ENCODE data around the gene DCUN1D2. TPM values are rescaled to one million over a fixed set of nuclear protein-coding genes. Genes with fewer than 3 reads are reported as not detected.
"Not testable (repeated sequence)": the region's sequence is repeated elsewhere in the genome, so short reads cannot be mapped to it uniquely, and the experiment has no call there.

The DCUN1D2 gene
- total RNA-seq, 6 experiments from 2014 or later = 6.1 to 11.7 (median 9.3) TPM

DNA sequence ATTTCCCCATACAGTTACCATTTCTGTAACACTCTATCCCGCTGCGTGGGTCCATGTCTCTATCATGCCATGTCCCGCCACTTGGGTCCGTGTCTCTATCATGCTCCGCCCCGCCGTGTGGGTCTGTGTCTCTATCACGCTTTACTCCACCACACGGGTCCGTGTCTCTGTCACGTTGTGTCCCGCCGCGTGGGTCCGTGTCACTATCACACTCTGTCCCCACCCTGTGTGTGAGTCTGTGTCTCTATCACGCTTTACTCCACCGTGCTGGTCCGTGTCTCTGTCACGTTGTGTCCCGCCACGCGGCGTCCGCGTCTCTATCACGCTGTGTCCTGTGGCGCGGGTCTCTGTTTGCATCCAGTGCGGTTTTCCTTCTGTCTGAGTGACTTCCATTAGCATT is 48.9 kb downstream of the DCUN1D2 start:
- no peak for ATAC-seq
- no peak overlapping the region for H3K4me3 ChIP-seq
- no peaks in the 10 kb centered on the region for H3K36me3 ChIP-seq
- no peaks in the 10 kb centered on the region for H3K9me3 ChIP-seq
- DNase-seq = no peak
- no peak overlapping the region for H3K27ac ChIP-seq
- H3K27me3 ChIP-seq = no peaks in the 10 kb centered on the region
- TF ChIP-seq CTCF (IDR thresholded peaks at IDR 0.05) (no peak), POLR2A (IDR thresholded peaks at IDR 0.05) (no peak)
- intact Hi-C loops (cut with DNase I) = no loop called here
- 98% methylated on average over 17 of the region's 29 CpGs for WGBS (ENCODE audit: insufficient coverage, low coverage, low lambda C conversion rate, missing lambda C conversion rate)
- H3K4me1 ChIP-seq = no peaks in the 10 kb centered on the region

DNA sequence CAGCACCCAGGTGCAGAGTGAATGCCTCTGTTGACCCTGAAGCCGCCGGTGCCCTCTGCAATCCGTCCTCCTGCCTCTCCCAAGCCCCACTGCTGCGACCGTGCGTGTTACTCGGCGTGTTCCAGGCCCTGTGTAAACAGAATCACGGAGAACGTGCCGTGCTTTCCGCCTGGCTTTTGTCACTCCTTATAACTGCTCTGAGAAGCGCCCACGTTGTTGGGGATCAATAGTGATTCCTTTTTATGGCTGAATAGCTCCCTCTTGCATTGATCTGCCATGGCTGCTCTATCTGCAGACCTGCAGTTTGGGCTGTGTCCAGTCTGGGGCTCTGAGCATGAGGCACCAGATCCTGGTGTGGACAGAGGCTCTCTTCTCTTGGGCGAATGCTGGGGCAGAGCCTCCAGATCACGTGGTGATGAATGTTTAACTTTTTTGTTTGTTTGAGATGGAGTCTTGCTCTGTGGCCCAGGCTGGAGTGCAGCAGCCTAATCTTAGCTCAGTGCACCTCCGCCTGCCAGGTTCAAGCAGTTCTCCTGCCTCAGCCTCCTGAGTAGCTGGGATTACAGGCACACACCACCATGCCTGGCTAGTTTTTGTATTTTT is 53.0 kb downstream of the DCUN1D2 start:
- Histone ChIP-seq H3K27ac (peak overlapping the region in 2 of 3 donors; percentile 27 to 32), H3K36me3 (no peaks in the 10 kb centered on the region), H3K9me3 (no peaks in the 10 kb centered on the region), H3K4me3 (no peak overlapping the region), H3K27me3 (no peaks in the 10 kb centered on the region), H3K4me1 (no peaks in the 10 kb centered on the region)
- WGBS (ENCODE audit: insufficient coverage, low coverage, low lambda C conversion rate, missing lambda C conversion rate) = 23% methylated on average over 3 of the region's 17 CpGs
- TF ChIP-seq CTCF (IDR thresholded peaks at IDR 0.05) (no peak), POLR2A (IDR thresholded peaks at IDR 0.05) (no peak)
- intact Hi-C loops (cut with DNase I) = no loop called here
- peak; percentile 97 to 99 (median 98) for ATAC-seq
- DNase-seq = peak; percentile 61 to 77 (median 76)

DNA sequence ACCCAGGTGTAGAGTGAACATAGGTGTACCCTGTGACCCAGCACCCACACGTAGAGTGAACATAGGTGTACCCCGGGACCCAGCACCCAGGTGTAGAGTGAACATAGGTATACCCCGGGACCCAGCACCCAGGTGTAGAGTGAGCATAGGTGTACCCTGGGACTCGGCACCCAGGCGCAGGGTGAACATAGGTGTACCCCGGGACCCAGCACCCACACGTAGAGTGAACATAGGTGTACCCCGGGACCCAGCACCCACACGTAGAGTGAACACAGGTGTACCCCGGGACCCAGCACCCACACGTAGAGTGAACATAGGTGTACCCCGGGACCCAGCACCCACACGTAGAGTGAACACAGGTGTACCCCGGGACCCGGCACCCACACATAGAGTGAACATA is 53.6 kb downstream of the DCUN1D2 start:
- H3K9me3 ChIP-seq; H3K27ac ChIP-seq; H3K4me3 ChIP-seq; DNase-seq; intact Hi-C loops (cut with DNase I); H3K36me3 ChIP-seq; ATAC-seq; H3K4me1 ChIP-seq; H3K27me3 ChIP-seq: not testable (repeated sequence)
- WGBS (ENCODE audit: insufficient coverage, low coverage, low lambda C conversion rate, missing lambda C conversion rate) = 100% methylated on average over 1 of the region's 15 CpGs

- H3K4me1 ChIP-seq; H3K9me3 ChIP-seq; H3K4me3 ChIP-seq; H3K27me3 ChIP-seq; H3K27ac ChIP-seq; H3K36me3 ChIP-seq; ATAC-seq; intact Hi-C loops (cut with DNase I); DNase-seq: not testable (repeated sequence)
- WGBS (ENCODE audit: insufficient coverage, low coverage, low lambda C conversion rate, missing lambda C conversion rate) = 96% methylated on average over 5 of the region's 15 CpGs
Measured at GRCh38 chr13:113435907-113436306, 54.6 kb downstream of the DCUN1D2 start.

- Histone ChIP-seq H3K4me1 (no peaks in the 10 kb centered on the region), H3K27ac (no peak overlapping the region), H3K4me3 (no peak overlapping the region), H3K9me3 (no peaks in the 10 kb centered on the region), H3K36me3 (no peaks in the 10 kb centered on the region), H3K27me3 (no peaks in the 10 kb centered on the region)
- intact Hi-C loops (cut with DNase I) = no loop called here
- 95% methylated on average over 11 of the region's 21 CpGs for WGBS (ENCODE audit: insufficient coverage, low coverage, low lambda C conversion rate, missing lambda C conversion rate)
- DNase-seq (no peak), ATAC-seq (no peak)
- TF ChIP-seq CTCF (IDR thresholded peaks at IDR 0.05) (no peak), POLR2A (IDR thresholded peaks at IDR 0.05) (no peak)
Measured at GRCh38 chr13:113433391-113433916, 57.1 kb downstream of the DCUN1D2 start.

All from right lobe of liver (tissue), 6 donors.